HepG2 (cell line): Measurements from ENCODE around the gene CAVIN3. TPM values are rescaled to one million over a fixed set of nuclear protein-coding genes. Genes with fewer than 3 reads are reported as not detected.

ENCODE experiments used
- ATAC-seq: fragments of 200-7000 bp; cut with Tn5 transposase; 3 replicates; pipeline ENCODE4 v1.9.1; 2020; ENCODE audit warnings: mild to moderate bottlenecking, moderate library complexity
- BruUV-seq: library from RNA; stranded (reverse); fragments of 400-500 nt; replicated peaks from 2 replicates; lab custom pipeline; 2021; lab: Mats Ljungman, UMichigan
- CTCF ChIA-PET: fragments of 300-600 bp; formaldehyde crosslinking; extraction: SDS; loops from one replicate; lab custom pipeline; 2021; ENCODE audit warnings: low total read pairs, inconsistent platforms, low intra/inter-chr PET ratio; lab: Yijun Ruan, JAX
- POLR2A ChIA-PET: fragments of 350-600 bp; sonication (Branson Sonifier 250); formaldehyde crosslinking; loops from one replicate; lab custom pipeline; 2020; ENCODE audit warnings: antibody characterized with exemption, inconsistent platforms; lab: Yijun Ruan, JAX
- DNase-seq: peaks from one replicate; pipeline ENCODE4 v3.0.0-alpha.2; 2015; ENCODE audit warnings: low spot score
- FAIRE-seq: peaks from 3 replicates; lab custom pipeline; 2011; peaks lifted over from hg19 to GRCh38; lab: Jason Lieb, UNC
- H2AFZ ChIP-seq: one replicate; pipeline ENCODE4 v1.6.1; 2011; ENCODE audit warnings: low read length, inconsistent platforms
- H3K27ac ChIP-seq: fragments of 300-600 bp; 3 replicates; pipeline ENCODE4 v1.8.0; 2011; ENCODE audit warnings: mixed run types, mild to moderate bottlenecking, mixed read lengths, low read length, inconsistent platforms; ENCODE audit not compliant: insufficient read depth; ENCODE audit errors: extremely low read length
- H3K27me3 ChIP-seq, 2 experiments: fragments of 200-600 bp in 1 of 2; 2 replicates in 1 of 2; 3 replicates in 1 of 2; pipeline versions ENCODE4 v1.6.0 to v1.8.0; 2011; ENCODE audit warnings: low read length in 2 of 2, mild to moderate bottlenecking in 2 of 2, moderate library complexity in 2 of 2, inconsistent platforms in 1 of 2; ENCODE audit not compliant: insufficient read depth in 2 of 2, control insufficient read depth in 1 of 2
- H3K36me3 ChIP-seq, 2 experiments: fragments of 200-600 bp in 1 of 2; replicated peaks in 1 of 2; 2 replicates in 1 of 2; 3 replicates in 1 of 2; pipeline versions ENCODE4 v1.5.1 to v1.8.0; 2011; ENCODE audit warnings: low read length in 2 of 2, inconsistent platforms in 1 of 2; ENCODE audit not compliant: insufficient read depth in 2 of 2, control insufficient read depth in 1 of 2
- H3K4me1 ChIP-seq: 2 replicates; pipeline ENCODE4 v1.5.1; 2012; ENCODE audit warnings: low read length, inconsistent platforms; ENCODE audit not compliant: insufficient read depth
- H3K4me2 ChIP-seq: 2 replicates; pipeline ENCODE4 v1.6.0; 2011; ENCODE audit warnings: low read depth, low read length, inconsistent platforms
- H3K4me3 ChIP-seq, 3 experiments: fragments of 200-600 bp in 1 of 3; sonication (generic), shearing (Covaris generic) in 1 of 3; replicated peaks in 1 of 3; 2 replicates each; pipeline ENCODE4 v1.5.1; 2011 to 2016; ENCODE audit warnings: low read length in 3 of 3, inconsistent platforms in 2 of 3, low read depth in 2 of 3, mild to moderate bottlenecking in 2 of 3, control low read depth in 1 of 3, mixed read lengths in 1 of 3; ENCODE audit not compliant: insufficient read depth in 1 of 3
- H3K79me2 ChIP-seq: one replicate; pipeline ENCODE4 v1.6.1; 2011; ENCODE audit warnings: low read length, inconsistent platforms; ENCODE audit not compliant: insufficient read depth
- H3K9ac ChIP-seq: 2 replicates; pipeline ENCODE4 v1.6.0; 2011; ENCODE audit warnings: mild to moderate bottlenecking, low read depth, low read length, inconsistent platforms; ENCODE audit not compliant: insufficient read depth
- H3K9me3 ChIP-seq: 2 replicates; pipeline ENCODE4 v1.5.1; 2012; ENCODE audit warnings: mild to moderate bottlenecking, low read length
- H4K20me1 ChIP-seq: 2 replicates; pipeline ENCODE4 v1.6.0; 2011; ENCODE audit warnings: inconsistent platforms, mild to moderate bottlenecking, low read length, moderate library complexity; ENCODE audit not compliant: insufficient read depth
- CEBPB ChIP-seq: IDR thresholded peaks from 2 replicates; pipeline ENCODE4 v1.6.1; 2011; ENCODE audit warnings: low read depth, low read length, improper control_type of control experiment, borderline replicate concordance
- CREB3 ChIP-seq: sonication (generic); formaldehyde crosslinking; IDR thresholded peaks from 2 replicates; pipeline ENCODE4 v1.5.0; 2020; ENCODE audit warnings: missing genetic modification reagents
- GABPA ChIP-seq, 2 experiments: IDR thresholded peaks; 2 replicates each; pipeline ENCODE4 v1.6.1; 2011 to 2016; ENCODE audit warnings: low read depth in 2 of 2, low read length in 1 of 2, missing biosample characterization in 1 of 2, missing genetic modification characterization in 1 of 2
- JARID2 ChIP-seq: sonication (generic); formaldehyde crosslinking; IDR thresholded peaks from 2 replicates; pipeline ENCODE4 v1.8.1; 2023; ENCODE audit warnings: missing genetic modification reagents, inconsistent platforms; ENCODE audit not compliant: insufficient replicate concordance
- MAFF ChIP-seq: IDR thresholded peaks from 2 replicates; pipeline ENCODE4 v1.6.1; 2011; ENCODE audit warnings: low read depth, low read length, improper control_type of control experiment
- NFKBIZ ChIP-seq: IDR thresholded peaks from 2 replicates; pipeline ENCODE4 v1.6.1; 2018; ENCODE audit warnings: missing genetic modification reagents, missing compliant biosample characterization
- RAD51 ChIP-seq: fragments of 450-650 bp; IDR thresholded peaks from 2 replicates; pipeline ENCODE4 v1.6.1; 2016; ENCODE audit warnings: borderline replicate concordance
- SIX1 ChIP-seq: sonication (generic); formaldehyde crosslinking; IDR thresholded peaks from 2 replicates; pipeline ENCODE4 v1.4.0; 2020; ENCODE audit warnings: missing genetic modification reagents, borderline replicate concordance
- SRY ChIP-seq: sonication (generic); formaldehyde crosslinking; IDR thresholded peaks from 2 replicates; pipeline ENCODE4 v1.8.0; 2022; ENCODE audit warnings: mild to moderate bottlenecking, missing genetic modification reagents
- ZEB1 ChIP-seq: IDR thresholded peaks from 2 replicates; pipeline ENCODE4 v1.6.1; 2012; ENCODE audit warnings: mild to moderate bottlenecking, low read depth, inconsistent platforms; ENCODE audit not compliant: insufficient replicate concordance
- ZNF607 ChIP-seq: sonication (generic); formaldehyde crosslinking; IDR thresholded peaks from 2 replicates; pipeline ENCODE4 v1.5.1; 2020; ENCODE audit warnings: missing genetic modification reagents, mild to moderate bottlenecking, borderline replicate concordance
- ZNF629 ChIP-seq: sonication (generic); formaldehyde crosslinking; conservative IDR thresholded peaks from 2 replicates; pipeline ENCODE4 v1.5.0; 2020; ENCODE audit warnings: missing genetic modification reagents
- ZNF724P ChIP-seq: sonication (generic); formaldehyde crosslinking; IDR thresholded peaks from 2 replicates; pipeline ENCODE4 v1.8.0; 2022; ENCODE audit warnings: missing genetic modification reagents, borderline replicate concordance
- ZNF740 ChIP-seq: sonication (generic); formaldehyde crosslinking; IDR thresholded peaks from 2 replicates; pipeline ENCODE4 v1.4.0; 2020; ENCODE audit warnings: missing genetic modification reagents
- ZNF749 ChIP-seq: sonication (generic); formaldehyde crosslinking; IDR thresholded peaks from 2 replicates; pipeline ENCODE4 v1.8.0; 2022; ENCODE audit warnings: mild to moderate bottlenecking, missing genetic modification reagents, moderate library complexity, borderline replicate concordance
- ZNF773 ChIP-seq: sonication (generic); formaldehyde crosslinking; IDR thresholded peaks from 2 replicates; pipeline ENCODE4 v1.4.0; 2020; ENCODE audit warnings: missing genetic modification reagents, borderline replicate concordance
- in situ Hi-C: cut with HindIII; loops from 2 replicates; pipeline ENCODE4 v1.10.0; 2017; ENCODE audit warnings: low pct_unique_long_range_greater_than_20kb; ENCODE audit not compliant: extremely low pct_ligation_motif_present
- intact Hi-C: fragments of 100-400 bp; cut with micrococcal nuclease; formaldehyde crosslinking; loops from one replicate; pipeline ENCODE4 v1.10.0; 2022; ENCODE audit not compliant: unreplicated experiment
- polyA plus RNA-seq, 8 experiments: library from polyadenylated mRNA; depleted of rRNA in 3 of 8; stranded (reverse) in 7 of 8; unstranded in 1 of 8; fragments of >200 nt; fragmentation: Illumina TruSeq in 4 of 8; extraction: Trizol in 4 of 8; gene quantifications; 2 replicates each; pipeline versions ENCODE4 v1.2.1 to v1.2.3, GENCODE V29; 2011 to 2016; ENCODE audit warnings: low read depth in 4 of 8, missing spikeins in 1 of 8, mixed read lengths in 1 of 8; ENCODE audit not compliant: insufficient read depth in 1 of 8
- total RNA-seq, 5 experiments: library from RNA; depleted of rRNA; stranded (reverse); fragments of >200 nt; fragmentation: Illumina TruSeq; extraction: Trizol; gene quantifications; 2 replicates each; pipeline ENCODE4 v1.2.3, GENCODE V29; 2016; ENCODE audit warnings: low read depth in 1 of 5
- TF ChIP-seq, protein P1 (sequence below): sonication (generic); formaldehyde crosslinking; conservative IDR thresholded peaks from 2 replicates; pipeline ENCODE4 v1.8.0; 2022; ENCODE audit warnings: low read depth, missing genetic modification reagents
- TF ChIP-seq, protein P2 (sequence below): sonication (generic); formaldehyde crosslinking; IDR thresholded peaks from 2 replicates; pipeline ENCODE4 v1.4.0; 2020; ENCODE audit warnings: low read depth, mild to moderate bottlenecking, missing genetic modification reagents

The CAVIN3 gene
- total and polyA plus RNA-seq, 2 of the 13 experiments (the other 11 are each of a cell fraction or from before 2014, with no cell fraction given): not detected

DNA sequence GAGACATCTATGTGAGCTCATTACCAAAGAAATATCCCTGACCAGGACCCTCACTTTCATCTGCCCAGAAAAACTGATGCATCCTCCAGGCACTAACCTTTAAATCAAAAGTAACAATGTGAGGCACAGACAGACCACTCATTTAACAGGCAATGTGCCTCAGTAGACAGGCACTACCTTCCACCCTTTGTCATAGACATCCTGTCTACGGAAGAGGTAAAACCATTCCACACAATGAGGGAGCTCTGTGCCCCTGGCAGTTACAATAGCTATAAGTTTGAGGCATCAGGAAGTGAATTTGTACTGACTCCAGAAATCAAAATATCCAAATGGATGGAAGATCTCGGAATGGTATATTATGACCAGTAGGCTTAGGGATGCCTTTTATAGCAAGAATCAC lies 6.7 kb upstream of the CAVIN3 start (continued):
- no peak for TF ChIP-seq CREB3 (CRISPR knock-in tag)
- TF ChIP-seq, protein P1, sequence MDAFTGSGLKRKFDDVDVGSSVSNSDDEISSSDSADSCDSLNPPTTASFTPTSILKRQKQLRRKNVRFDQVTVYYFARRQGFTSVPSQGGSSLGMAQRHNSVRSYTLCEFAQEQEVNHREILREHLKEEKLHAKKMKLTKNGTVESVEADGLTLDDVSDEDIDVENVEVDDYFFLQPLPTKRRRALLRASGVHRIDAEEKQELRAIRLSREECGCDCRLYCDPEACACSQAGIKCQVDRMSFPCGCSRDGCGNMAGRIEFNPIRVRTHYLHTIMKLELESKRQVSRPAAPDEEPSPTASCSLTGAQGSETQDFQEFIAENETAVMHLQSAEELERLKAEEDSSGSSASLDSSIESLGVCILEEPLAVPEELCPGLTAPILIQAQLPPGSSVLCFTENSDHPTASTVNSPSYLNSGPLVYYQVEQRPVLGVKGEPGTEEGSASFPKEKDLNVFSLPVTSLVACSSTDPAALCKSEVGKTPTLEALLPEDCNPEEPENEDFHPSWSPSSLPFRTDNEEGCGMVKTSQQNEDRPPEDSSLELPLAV (CRISPR knock-in tag): no peak
- no peak for TF ChIP-seq ZNF740
- no peak for TF ChIP-seq MAFF
- no peak for TF ChIP-seq CEBPB
- no peak for TF ChIP-seq ZNF773 (CRISPR knock-in tag)
- TF ChIP-seq ZNF607 (CRISPR knock-in tag): no peak
- TF ChIP-seq RAD51: no peak
- no peak for TF ChIP-seq GABPA (IDR thresholded peaks at IDR 0.05; ENCODE audit: low read depth, low read length)
- no peak for TF ChIP-seq GABPA (CRISPR knock-in tag; IDR thresholded peaks at IDR 0.05; ENCODE audit: low read depth)

GRCh38 chr11:6326303-6326702 lies 6.0 kb upstream of the CAVIN3 start:
- intact Hi-C loops (no loop called here), in situ Hi-C loops (no loop called here)
- Histone ChIP-seq H3K27ac (no peak overlapping the region), H3K27me3 (peaks cover 0 to 9% of the 10 kb centered on the region in 2 experiments; a peak in 2 of 5 replicates), H4K20me1 (no peaks in the 10 kb centered on the region), H3K4me1 (no peaks in the 10 kb centered on the region), H3K9me3 (no peaks in the 10 kb centered on the region), H3K9ac (no peak overlapping the region), H3K4me3 (no peak overlapping the region), H3K36me3 (no peaks in the 10 kb centered on the region), H2AFZ (no peak overlapping the region), H3K79me2 (no peaks in the 10 kb centered on the region), H3K4me2 (no peak overlapping the region)
- ChIA-PET CTCF (no interaction called here), POLR2A (no interaction called here)
- FAIRE-seq (no peak), DNase-seq (no peak), ATAC-seq (no peak)
- BruUV-seq: no TSS peak
- no peak for TF ChIP-seq SIX1 (CRISPR knock-in tag)
- TF ChIP-seq SRY: no peak
- TF ChIP-seq JARID2 (CRISPR knock-in tag): no peak
- no peak for TF ChIP-seq ZNF724P (CRISPR knock-in tag)
- TF ChIP-seq ZNF629: no peak
- no peak for TF ChIP-seq ZEB1
- no peak for TF ChIP-seq NFKBIZ
- no peak for TF ChIP-seq ZNF749 (CRISPR knock-in tag)
- TF ChIP-seq, protein P2, sequence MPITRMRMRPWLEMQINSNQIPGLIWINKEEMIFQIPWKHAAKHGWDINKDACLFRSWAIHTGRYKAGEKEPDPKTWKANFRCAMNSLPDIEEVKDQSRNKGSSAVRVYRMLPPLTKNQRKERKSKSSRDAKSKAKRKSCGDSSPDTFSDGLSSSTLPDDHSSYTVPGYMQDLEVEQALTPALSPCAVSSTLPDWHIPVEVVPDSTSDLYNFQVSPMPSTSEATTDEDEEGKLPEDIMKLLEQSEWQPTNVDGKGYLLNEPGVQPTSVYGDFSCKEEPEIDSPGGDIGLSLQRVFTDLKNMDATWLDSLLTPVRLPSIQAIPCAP (CRISPR knock-in tag): no peak
